Caco-2 (cell line): ENCODE measurements around the gene RAD50. TPM values are rescaled to one million over a fixed set of nuclear protein-coding genes. Genes with fewer than 3 reads are reported as not detected.

ENCODE experiments used
- BruUV-seq: library from RNA; stranded (reverse); fragments of 400-500 nt; replicated peaks from 2 replicates; lab custom pipeline; 2021; lab: Mats Ljungman, UMichigan
- CTCF ChIA-PET: fragments of 300-600 bp; sonication (Branson Sonifier 250); formaldehyde crosslinking; loops from one replicate; lab custom pipeline; 2022; ENCODE audit warnings: antibody characterized with exemption; lab: Charles Lee
- POLR2A ChIA-PET: fragments of 300-600 bp; sonication (Branson Sonifier 250); formaldehyde crosslinking; loops from one replicate; lab custom pipeline; 2022; ENCODE audit warnings: antibody characterized with exemption; lab: Charles Lee
- DNase-seq, 2 experiments: peaks; one replicate each; pipeline versions ENCODE4 v3.0.0 to v3.0.0-alpha.2; 2020 to 2022
- H3K27me3 ChIP-seq: replicated peaks from 2 replicates; pipeline ENCODE4 v1.6.0; 2011; ENCODE audit warnings: low read length; ENCODE audit not compliant: control insufficient read depth, insufficient read depth
- H3K36me3 ChIP-seq: 2 replicates; pipeline ENCODE4 v1.5.1; 2011; ENCODE audit warnings: low read length; ENCODE audit not compliant: control insufficient read depth, insufficient read depth
- H3K4me1 ChIP-seq: fragments of 250-450 bp; sonication (Bioruptor Pico); 2 replicates; pipeline ENCODE4 v1.5.1; 2020; ENCODE audit warnings: mild to moderate bottlenecking
- H3K4me3 ChIP-seq: 2 replicates; pipeline ENCODE4 v1.5.1; 2011; ENCODE audit warnings: low read depth, mild to moderate bottlenecking, control low read depth, low read length
- H3K9me3 ChIP-seq: fragments of 250-450 bp; sonication (Bioruptor Pico); 2 replicates; pipeline ENCODE4 v1.5.1; 2020; ENCODE audit warnings: mild to moderate bottlenecking, moderate library complexity
- H3K27ac Mint-ChIP-seq: one replicate; pipeline ENCODE4 v1.8.0; 2022; ENCODE audit warnings: mixed read lengths; ENCODE audit not compliant: unreplicated experiment
- H3K27me3 Mint-ChIP-seq: one replicate; pipeline ENCODE4 v1.8.0; 2022; ENCODE audit warnings: mixed read lengths; ENCODE audit not compliant: insufficient read depth, unreplicated experiment
- H3K36me3 Mint-ChIP-seq: one replicate; pipeline ENCODE4 v1.8.0; 2022; ENCODE audit warnings: mild to moderate bottlenecking, mixed read lengths; ENCODE audit not compliant: insufficient read depth, unreplicated experiment
- H3K4me1 Mint-ChIP-seq: one replicate; pipeline ENCODE4 v1.8.0; 2022; ENCODE audit warnings: low read depth, mixed read lengths; ENCODE audit not compliant: unreplicated experiment
- H3K4me3 Mint-ChIP-seq: one replicate; pipeline ENCODE4 v1.8.0; 2022; ENCODE audit warnings: mild to moderate bottlenecking, moderate library complexity, mixed read lengths; ENCODE audit not compliant: unreplicated experiment
- H3K9me3 Mint-ChIP-seq: one replicate; pipeline ENCODE4 v1.8.0; 2022; ENCODE audit warnings: mixed read lengths; ENCODE audit not compliant: unreplicated experiment
- intact Hi-C: fragments of 100-400 bp; cut with micrococcal nuclease; formaldehyde crosslinking; loops from one replicate; pipeline ENCODE4 v1.10.0; 2022; ENCODE audit not compliant: unreplicated experiment
- total RNA-seq: library from RNA; stranded (reverse); gene quantifications from 2 replicates; pipeline ENCODE4 v1.2.3, GENCODE V29; 2022
- TF ChIP-seq, protein P1 (sequence below), 2 experiments: fragments of 200-600 bp in 1 of 2; IDR thresholded peaks; 1 replicate in 1 of 2; 2 replicates in 1 of 2; pipeline versions ENCODE4 v1.5.1 to v1.8.0; 2011 to 2022; ENCODE audit warnings: antibody characterized with exemption in 1 of 2, control low read depth in 1 of 2, inconsistent platforms in 1 of 2, low read depth in 1 of 2, low read length in 1 of 2, mild to moderate bottlenecking in 1 of 2, moderate library complexity in 1 of 2; ENCODE audit not compliant: insufficient read depth in 1 of 2, severe bottlenecking in 1 of 2, unreplicated experiment in 1 of 2

The RAD50 gene
- total RNA-seq, 1 experiment from 2014 or later: 53.2 TPM

GRCh38 chr5:132594170-132594569, 37.4 kb downstream of the RAD50 start:
- TF ChIP-seq, protein P1, sequence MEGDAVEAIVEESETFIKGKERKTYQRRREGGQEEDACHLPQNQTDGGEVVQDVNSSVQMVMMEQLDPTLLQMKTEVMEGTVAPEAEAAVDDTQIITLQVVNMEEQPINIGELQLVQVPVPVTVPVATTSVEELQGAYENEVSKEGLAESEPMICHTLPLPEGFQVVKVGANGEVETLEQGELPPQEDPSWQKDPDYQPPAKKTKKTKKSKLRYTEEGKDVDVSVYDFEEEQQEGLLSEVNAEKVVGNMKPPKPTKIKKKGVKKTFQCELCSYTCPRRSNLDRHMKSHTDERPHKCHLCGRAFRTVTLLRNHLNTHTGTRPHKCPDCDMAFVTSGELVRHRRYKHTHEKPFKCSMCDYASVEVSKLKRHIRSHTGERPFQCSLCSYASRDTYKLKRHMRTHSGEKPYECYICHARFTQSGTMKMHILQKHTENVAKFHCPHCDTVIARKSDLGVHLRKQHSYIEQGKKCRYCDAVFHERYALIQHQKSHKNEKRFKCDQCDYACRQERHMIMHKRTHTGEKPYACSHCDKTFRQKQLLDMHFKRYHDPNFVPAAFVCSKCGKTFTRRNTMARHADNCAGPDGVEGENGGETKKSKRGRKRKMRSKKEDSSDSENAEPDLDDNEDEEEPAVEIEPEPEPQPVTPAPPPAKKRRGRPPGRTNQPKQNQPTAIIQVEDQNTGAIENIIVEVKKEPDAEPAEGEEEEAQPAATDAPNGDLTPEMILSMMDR (IDR thresholded peaks at IDR 0.05; ENCODE audit: insufficient read depth in 1 of 2, low read depth in 1 of 2, low read length in 1 of 2, severe bottlenecking in 1 of 2, unreplicated experiment in 1 of 2): no peak
- BruUV-seq: no TSS peak
- H3K27me3 Mint-ChIP-seq: no peaks in the 10 kb centered on the region
- H3K27ac Mint-ChIP-seq: no peak overlapping the region
- ChIA-PET POLR2A (no interaction called here), CTCF (no interaction called here)
- Histone ChIP-seq H3K9me3 (no peaks in the 10 kb centered on the region), H3K4me1 (no peaks in the 10 kb centered on the region; the same call in 1 of the 2 replicates), H3K36me3 (no peaks in the 10 kb centered on the region; the same call in none of the 2 replicates), H3K27me3 (no peaks in the 10 kb centered on the region), H3K4me3 (no peak overlapping the region)
- no peak for DNase-seq
- H3K4me1 Mint-ChIP-seq: peaks cover 5% of the 10 kb centered on the region
- intact Hi-C loops: loop anchor here (5.0 kb wide), 1 partner anchor 67 kb away; no protein-coding TSS in a partner anchor
- no peaks in the 10 kb centered on the region for H3K9me3 Mint-ChIP-seq
- H3K36me3 Mint-ChIP-seq: peaks cover 51% of the 10 kb centered on the region
- no peak overlapping the region for H3K4me3 Mint-ChIP-seq

DNA sequence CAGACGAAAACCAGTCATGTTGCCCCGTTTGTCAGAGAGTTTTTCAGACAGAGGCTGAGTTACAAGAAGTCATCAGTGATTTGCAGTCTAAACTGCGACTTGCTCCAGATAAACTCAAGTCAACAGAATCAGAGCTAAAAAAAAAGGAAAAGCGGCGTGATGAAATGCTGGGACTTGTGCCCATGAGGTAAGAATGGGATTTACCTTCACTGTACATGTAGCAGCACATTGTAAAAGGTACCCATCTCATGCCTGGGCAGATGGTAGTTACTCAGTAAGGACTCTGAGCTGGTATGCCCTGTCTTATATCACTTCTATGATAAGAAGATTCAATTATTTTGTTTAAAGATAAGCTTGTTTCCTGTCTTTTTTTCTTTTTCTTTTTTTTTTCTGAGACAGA, 38.8 kb downstream of the RAD50 start:
- Histone ChIP-seq H3K4me1 (no peaks in the 10 kb centered on the region; the same call in 1 of the 2 replicates), H3K36me3 (no peaks in the 10 kb centered on the region; the same call in none of the 2 replicates), H3K27me3 (no peaks in the 10 kb centered on the region), H3K9me3 (no peaks in the 10 kb centered on the region), H3K4me3 (no peak overlapping the region)
- Mint-ChIP-seq H3K4me1 (peaks cover 5% of the 10 kb centered on the region), H3K4me3 (no peak overlapping the region), H3K9me3 (no peaks in the 10 kb centered on the region), H3K27ac (no peak overlapping the region), H3K27me3 (no peaks in the 10 kb centered on the region), H3K36me3 (peaks cover 47% of the 10 kb centered on the region)
- intact Hi-C loops: no loop called here
- no TSS peak for BruUV-seq
- TF ChIP-seq, protein P1 (IDR thresholded peaks at IDR 0.05; ENCODE audit: insufficient read depth in 1 of 2, low read depth in 1 of 2, low read length in 1 of 2, severe bottlenecking in 1 of 2, unreplicated experiment in 1 of 2): no peak
- CTCF ChIA-PET: no interaction called here
- no peak for DNase-seq
- POLR2A ChIA-PET: no interaction called here

- no TSS peak for BruUV-seq
- H3K4me3 Mint-ChIP-seq: no peak overlapping the region
- peaks cover 1% of the 10 kb centered on the region; the same call in 1 of the 2 replicates for H3K36me3 ChIP-seq
- no peaks in the 10 kb centered on the region for H3K4me1 Mint-ChIP-seq
- H3K27me3 ChIP-seq: no peaks in the 10 kb centered on the region
- H3K36me3 Mint-ChIP-seq: peaks cover 36% of the 10 kb centered on the region
- ChIA-PET POLR2A (no interaction called here), CTCF (no interaction called here)
- intact Hi-C loops: no loop called here
- H3K9me3 Mint-ChIP-seq: no peaks in the 10 kb centered on the region
- H3K9me3 ChIP-seq: no peaks in the 10 kb centered on the region
- H3K4me1 ChIP-seq: no peaks in the 10 kb centered on the region
- H3K27me3 Mint-ChIP-seq: no peaks in the 10 kb centered on the region
- TF ChIP-seq, protein P1 (IDR thresholded peaks at IDR 0.05; ENCODE audit: insufficient read depth in 1 of 2, low read depth in 1 of 2, low read length in 1 of 2, severe bottlenecking in 1 of 2, unreplicated experiment in 1 of 2): no peak
- H3K4me3 ChIP-seq: no peak overlapping the region
- DNase-seq: no peak
- no peak overlapping the region for H3K27ac Mint-ChIP-seq
Measured at GRCh38 chr5:132601071-132601728, 44.4 kb downstream of the RAD50 start.
